ENCODE results near the gene TMIGD1. TPM values are rescaled to one million over a fixed set of nuclear protein-coding genes. Genes with fewer than 3 reads are reported as not detected.

Gene TMIGD1
- total RNA-seq, 4 donors from 2014 or later: not detected

GRCh38 chr17:30297715-30298114 is 36.1 kb downstream of the TMIGD1 start:
- WGBS, 2 donors: 91 to 94% methylated on average over 4 of the region's 4 CpGs
- no peak overlapping the region for H3K4me3 ChIP-seq (ENCODE audit: low read depth, poor library complexity, severe bottlenecking)
- intact Hi-C loops (cut with DNase I; ENCODE audit: low total_unique reads): no loop called here
- DNase-seq (ENCODE audit: low spot score in 2 of 2): no peak
- no peak for TF ChIP-seq POLR2A (IDR thresholded peaks at IDR 0.05)

- TF ChIP-seq POLR2A (IDR thresholded peaks at IDR 0.05) (no peak), CTCF (IDR thresholded peaks at IDR 0.05) (no peak)
- DNase-seq (ENCODE audit: low spot score in 2 of 2): no peak
- intact Hi-C loops (cut with DNase I; ENCODE audit: low total_unique reads): no loop called here
- H3K4me3 ChIP-seq (ENCODE audit: low read depth, poor library complexity, severe bottlenecking): no peak overlapping the region
- 65 to 71% methylated on average over 5 of the region's 5 CpGs for WGBS, 2 donors
Measured at GRCh38 chr17:30296499-30297080, 37.3 kb downstream of the TMIGD1 start.

- 30 to 32% methylated on average over 17 of the region's 17 CpGs for WGBS, 2 donors
- peak overlapping the region; percentile 96 for H3K4me3 ChIP-seq (ENCODE audit: low read depth, poor library complexity, severe bottlenecking)
- DNase-seq (ENCODE audit: low spot score in 2 of 2): no peak
- intact Hi-C loops (cut with DNase I; ENCODE audit: low total_unique reads): no loop called here
- TF ChIP-seq POLR2A (IDR thresholded peaks at IDR 0.05): no peak
- no peak for TF ChIP-seq CTCF (IDR thresholded peaks at IDR 0.05)
Measured at GRCh38 chr17:30292286-30292858, 41.5 kb downstream of the TMIGD1 start.

- TF ChIP-seq CTCF (IDR thresholded peaks at IDR 0.05): no peak
- TF ChIP-seq POLR2A (IDR thresholded peaks at IDR 0.05): no peak
- WGBS, 2 donors: 0% methylated on average over 25 to 64 of the region's 89 CpGs
- intact Hi-C loops (cut with DNase I; ENCODE audit: low total_unique reads): no loop called here
- H3K4me3 ChIP-seq (ENCODE audit: low read depth, poor library complexity, severe bottlenecking): peak within 1 kb of the TSS; percentile 96
- peak; percentile 52 to 94 for DNase-seq (ENCODE audit: low spot score in 2 of 2)
Measured at GRCh38 chr17:30291543-30292285, 42.1 kb downstream of the TMIGD1 start, which contains the start of gene BLMH. BLMH (minus strand) TSS chr17:30291944; CDS start chr17:30291819, 125 bp downstream.

GRCh38 chr17:30290696-30291542 is 42.9 kb downstream of the TMIGD1 start:
- TF ChIP-seq POLR2A (IDR thresholded peaks at IDR 0.05): no peak
- no peak for TF ChIP-seq CTCF (IDR thresholded peaks at IDR 0.05)
- WGBS, 2 donors: 3% methylated on average over 22 of the region's 22 CpGs
- intact Hi-C loops (cut with DNase I; ENCODE audit: low total_unique reads): no loop called here
- peak overlapping the region; percentile 96 for H3K4me3 ChIP-seq (ENCODE audit: low read depth, poor library complexity, severe bottlenecking)
- DNase-seq (ENCODE audit: low spot score in 2 of 2): peak in 1 of 2 donors; percentile 85

All from lower leg skin (tissue), 4 donors.